Peyer's patch (tissue), 4 donors: ENCODE results near the gene PTGER1.

Experiments
- POLR2A ChIP-seq, 2 donors: fragments of 450-650 bp; IDR thresholded peaks; one replicate each; pipeline ENCODE4 v1.5.1; 2017; ENCODE audit warnings: antibody characterized with exemption in 2 of 2, mild to moderate bottlenecking in 2 of 2, moderate library complexity in 2 of 2
- TF ChIP-seq, protein P1 (sequence below), 6 experiments: fragments of 450-650 bp in 4 of 6; fragments of 200-600 bp in 2 of 6; sonication (generic) in 1 of 6; IDR thresholded peaks; one replicate each; pipeline ENCODE4 v1.5.1; 2017 to 2019; ENCODE audit warnings: antibody characterized with exemption in 6 of 6, mild to moderate bottlenecking in 3 of 6, moderate library complexity in 1 of 6

DNA sequence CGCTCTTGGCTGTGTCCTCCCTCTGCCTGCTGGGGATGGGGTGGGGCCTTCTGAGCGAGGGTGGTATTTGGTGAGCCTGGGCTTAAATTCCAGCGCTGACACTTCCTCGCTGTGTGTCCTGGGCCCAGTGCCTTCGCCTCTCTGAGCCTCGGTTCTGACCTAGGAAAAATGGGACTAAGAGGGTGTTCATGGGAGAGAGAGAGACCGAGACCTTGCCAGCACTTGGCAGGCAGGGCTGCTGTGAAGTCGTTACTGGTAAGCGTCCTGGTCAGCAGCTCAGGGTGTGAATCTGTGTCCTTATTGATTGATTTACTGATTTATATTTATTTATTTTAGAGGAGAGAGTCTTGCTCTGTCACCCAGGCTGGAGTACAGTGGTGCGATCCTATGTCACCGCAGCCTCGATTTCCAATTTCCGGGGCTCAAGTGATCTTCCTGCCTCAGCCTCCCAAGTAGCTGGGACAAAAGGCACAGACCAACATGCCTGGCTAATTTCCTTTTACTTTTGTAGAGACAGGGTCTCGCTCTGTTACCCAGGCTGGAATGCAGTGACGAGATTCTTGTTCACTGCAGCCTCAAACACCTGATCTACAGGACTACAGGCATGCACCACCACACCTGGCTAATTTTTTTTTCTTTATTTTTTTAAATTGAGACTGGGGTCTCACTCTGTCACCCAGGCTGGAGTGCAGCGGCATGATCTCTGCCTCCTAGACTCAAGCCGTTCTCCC is 39.7 kb downstream of the PTGER1 start:
- TF ChIP-seq POLR2A (IDR thresholded peaks at IDR 0.05) = no peak
- TF ChIP-seq, protein P1, sequence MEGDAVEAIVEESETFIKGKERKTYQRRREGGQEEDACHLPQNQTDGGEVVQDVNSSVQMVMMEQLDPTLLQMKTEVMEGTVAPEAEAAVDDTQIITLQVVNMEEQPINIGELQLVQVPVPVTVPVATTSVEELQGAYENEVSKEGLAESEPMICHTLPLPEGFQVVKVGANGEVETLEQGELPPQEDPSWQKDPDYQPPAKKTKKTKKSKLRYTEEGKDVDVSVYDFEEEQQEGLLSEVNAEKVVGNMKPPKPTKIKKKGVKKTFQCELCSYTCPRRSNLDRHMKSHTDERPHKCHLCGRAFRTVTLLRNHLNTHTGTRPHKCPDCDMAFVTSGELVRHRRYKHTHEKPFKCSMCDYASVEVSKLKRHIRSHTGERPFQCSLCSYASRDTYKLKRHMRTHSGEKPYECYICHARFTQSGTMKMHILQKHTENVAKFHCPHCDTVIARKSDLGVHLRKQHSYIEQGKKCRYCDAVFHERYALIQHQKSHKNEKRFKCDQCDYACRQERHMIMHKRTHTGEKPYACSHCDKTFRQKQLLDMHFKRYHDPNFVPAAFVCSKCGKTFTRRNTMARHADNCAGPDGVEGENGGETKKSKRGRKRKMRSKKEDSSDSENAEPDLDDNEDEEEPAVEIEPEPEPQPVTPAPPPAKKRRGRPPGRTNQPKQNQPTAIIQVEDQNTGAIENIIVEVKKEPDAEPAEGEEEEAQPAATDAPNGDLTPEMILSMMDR (IDR thresholded peaks at IDR 0.05) = no peak
